Activated naive CD8-positive, alpha-beta T cell treated with anti-CD3 and anti-CD28 coated beads, Interleukin-2, amount 50 U/mL, for 24 hours (primary cell): ENCODE measurements around the gene KRTAP10-1.

Experiments used
- ATAC-seq: fragments of 150-1000 bp; cut with Tn5 transposase; one replicate; pipeline ENCODE4 v1.10.0; 2021
- DNase-seq: peaks from one replicate; pipeline ENCODE4 v3.0.0; 2021
- H3K27ac Mint-ChIP-seq: one replicate; pipeline ENCODE4 v1.8.0; 2021; ENCODE audit warnings: mild to moderate bottlenecking, mixed read lengths
- H3K27me3 Mint-ChIP-seq: one replicate; pipeline ENCODE4 v1.8.0; 2021; ENCODE audit warnings: mixed read lengths
- H3K36me3 Mint-ChIP-seq: one replicate; pipeline ENCODE4 v1.8.0; 2021; ENCODE audit warnings: low read depth, mixed read lengths
- H3K4me1 Mint-ChIP-seq: one replicate; pipeline ENCODE4 v1.8.0; 2021; ENCODE audit warnings: mixed read lengths
- H3K4me3 Mint-ChIP-seq: one replicate; pipeline ENCODE4 v1.8.0; 2021; ENCODE audit warnings: mild to moderate bottlenecking, moderate library complexity, mixed read lengths
- H3K9me3 Mint-ChIP-seq: one replicate; pipeline ENCODE4 v1.8.0; 2021; ENCODE audit warnings: mixed read lengths

Gene KRTAP10-1

GRCh38 chr21:44512496-44513388 is 27.3 kb downstream of the KRTAP10-1 start:
- DNase-seq, result no peak
- Mint-ChIP-seq H3K36me3 (no peaks in the 10 kb centered on the region), H3K27ac (no peak overlapping the region), H3K9me3 (no peaks in the 10 kb centered on the region), H3K4me1 (no peaks in the 10 kb centered on the region), H3K4me3 (no peak overlapping the region), H3K27me3 (no peaks in the 10 kb centered on the region)
- ATAC-seq, result no peak

- Mint-ChIP-seq H3K27me3 (no peaks in the 10 kb centered on the region), H3K4me1 (no peaks in the 10 kb centered on the region), H3K9me3 (no peaks in the 10 kb centered on the region), H3K4me3 (no peak overlapping the region), H3K36me3 (no peaks in the 10 kb centered on the region), H3K27ac (no peak overlapping the region)
- DNase-seq (no peak), ATAC-seq (no peak)
These were observed 28.1 kb downstream of the KRTAP10-1 start for GRCh38 chr21:44511938-44512275.

GRCh38 chr21:44511219-44511937 is 28.6 kb downstream of the KRTAP10-1 start:
- Mint-ChIP-seq H3K36me3 (no peaks in the 10 kb centered on the region), H3K27me3 (no peaks in the 10 kb centered on the region), H3K4me3 (no peak overlapping the region), H3K9me3 (no peaks in the 10 kb centered on the region), H3K4me1 (no peaks in the 10 kb centered on the region), H3K27ac (no peak overlapping the region)
- DNase-seq, result no peak
- no peak for ATAC-seq

- H3K4me3 Mint-ChIP-seq, result no peak overlapping the region
These were observed 29.3 kb downstream of the KRTAP10-1 start for GRCh38 chr21:44510508-44511218.

GRCh38 chr21:44510109-44510507 is 29.9 kb downstream of the KRTAP10-1 start:
- Mint-ChIP-seq H3K4me1 (no peaks in the 10 kb centered on the region), H3K27me3 (no peaks in the 10 kb centered on the region), H3K4me3 (no peak overlapping the region), H3K36me3 (no peaks in the 10 kb centered on the region), H3K27ac (no peak overlapping the region), H3K9me3 (no peaks in the 10 kb centered on the region)
- ATAC-seq, result no peak
- DNase-seq, result no peak

More at GRCh38 chr21:44510508-44511218, 29.3 kb downstream of the KRTAP10-1 start:
- Mint-ChIP-seq H3K4me1 (no peaks in the 10 kb centered on the region), H3K27me3 (no peaks in the 10 kb centered on the region), H3K36me3 (no peaks in the 10 kb centered on the region), H3K27ac (no peak overlapping the region), H3K9me3 (no peaks in the 10 kb centered on the region)
- peak; percentile 62 for ATAC-seq
- DNase-seq, result peak; percentile 80

GRCh38 chr21:44509539-44509938 is 30.5 kb downstream of the KRTAP10-1 start:
- Mint-ChIP-seq H3K4me1 (no peaks in the 10 kb centered on the region), H3K36me3 (no peaks in the 10 kb centered on the region), H3K27me3 (no peaks in the 10 kb centered on the region), H3K4me3 (no peak overlapping the region), H3K9me3 (no peaks in the 10 kb centered on the region), H3K27ac (no peak overlapping the region)
- ATAC-seq, result no peak
- DNase-seq, result no peak

- no peak for DNase-seq
- no peak overlapping the region for H3K4me3 Mint-ChIP-seq
- no peaks in the 10 kb centered on the region for H3K36me3 Mint-ChIP-seq
- H3K27ac Mint-ChIP-seq, result no peak overlapping the region
- peaks cover under 1% of the 10 kb centered on the region for H3K4me1 Mint-ChIP-seq
- no peaks in the 10 kb centered on the region for H3K9me3 Mint-ChIP-seq
- ATAC-seq, result no peak
- no peaks in the 10 kb centered on the region for H3K27me3 Mint-ChIP-seq
These were observed 31.1 kb downstream of the KRTAP10-1 start for GRCh38 chr21:44508711-44509445.

GRCh38 chr21:44508426-44508710 is 31.6 kb downstream of the KRTAP10-1 start:
- no peak overlapping the region for H3K27ac Mint-ChIP-seq
- ATAC-seq (no peak), DNase-seq (no peak)
- H3K36me3 Mint-ChIP-seq, result no peaks in the 10 kb centered on the region
- no peaks in the 10 kb centered on the region for H3K27me3 Mint-ChIP-seq
- H3K4me1 Mint-ChIP-seq, result peaks cover 2% of the 10 kb centered on the region
- H3K4me3 Mint-ChIP-seq, result no peak overlapping the region
- H3K9me3 Mint-ChIP-seq, result no peaks in the 10 kb centered on the region

- ATAC-seq (no peak), DNase-seq (no peak)
- no peaks in the 10 kb centered on the region for H3K27me3 Mint-ChIP-seq
- H3K4me3 Mint-ChIP-seq, result no peak overlapping the region
- H3K27ac Mint-ChIP-seq, result no peak overlapping the region
- no peaks in the 10 kb centered on the region for H3K9me3 Mint-ChIP-seq
- H3K4me1 Mint-ChIP-seq, result peaks cover 2% of the 10 kb centered on the region
- no peaks in the 10 kb centered on the region for H3K36me3 Mint-ChIP-seq
These were observed 32.1 kb downstream of the KRTAP10-1 start for GRCh38 chr21:44507673-44508425.

- no peak for DNase-seq
- H3K27ac Mint-ChIP-seq, result no peak overlapping the region
These were observed 33.4 kb downstream of the KRTAP10-1 start for GRCh38 chr21:44506279-44507255.

GRCh38 chr21:44505673-44506278 is 34.2 kb downstream of the KRTAP10-1 start:
- no peak for ATAC-seq
- peaks cover 2% of the 10 kb centered on the region for H3K4me1 Mint-ChIP-seq
- no peak for DNase-seq
- no peaks in the 10 kb centered on the region for H3K36me3 Mint-ChIP-seq
- H3K27ac Mint-ChIP-seq, result no peak overlapping the region
- no peaks in the 10 kb centered on the region for H3K27me3 Mint-ChIP-seq
- H3K9me3 Mint-ChIP-seq, result no peaks in the 10 kb centered on the region
- H3K4me3 Mint-ChIP-seq, result no peak overlapping the region

More at GRCh38 chr21:44506279-44507255, 33.4 kb downstream of the KRTAP10-1 start:
- no peaks in the 10 kb centered on the region for H3K27me3 Mint-ChIP-seq
- H3K9me3 Mint-ChIP-seq, result no peaks in the 10 kb centered on the region
- no peaks in the 10 kb centered on the region for H3K36me3 Mint-ChIP-seq
- no peak for ATAC-seq
- H3K4me3 Mint-ChIP-seq, result no peak overlapping the region
- H3K4me1 Mint-ChIP-seq, result peaks cover 2% of the 10 kb centered on the region

- Mint-ChIP-seq H3K27me3 (no peaks in the 10 kb centered on the region), H3K4me3 (no peak overlapping the region), H3K36me3 (no peaks in the 10 kb centered on the region), H3K4me1 (peaks cover 2% of the 10 kb centered on the region), H3K27ac (no peak overlapping the region), H3K9me3 (no peaks in the 10 kb centered on the region)
- ATAC-seq (no peak), DNase-seq (no peak)
These were observed 36.0 kb downstream of the KRTAP10-1 start for GRCh38 chr21:44503901-44504399.
